ENCODE data around the gene TINCR. TPM values are rescaled to one million over a fixed set of nuclear protein-coding genes. Genes with fewer than 3 reads are reported as not detected.

The TINCR gene
- polyA plus RNA-seq, 1 donor from 2014 or later = 2.0 TPM

DNA sequence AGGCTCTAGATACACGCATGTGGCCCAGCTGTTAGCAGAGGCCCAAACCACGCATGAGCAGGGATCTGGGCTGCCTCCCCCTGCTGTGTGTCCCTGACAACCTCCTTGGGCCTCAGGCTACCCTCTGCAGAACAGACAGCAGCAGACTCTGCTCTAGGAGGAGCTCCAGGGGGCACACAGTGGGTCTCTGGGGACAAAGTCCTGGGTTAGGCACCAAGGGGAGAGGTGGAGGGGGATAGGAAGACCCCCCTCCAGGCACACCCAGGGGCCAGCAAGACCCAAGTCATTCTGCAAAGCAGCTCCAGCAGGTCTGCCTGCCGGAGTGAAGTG, 8.0 kb downstream of the TINCR start:
- Histone ChIP-seq H3K4me3 (ENCODE audit: low read length) (no peak overlapping the region), H3K36me3 (ENCODE audit: insufficient read depth, low read length) (no peaks in the 10 kb centered on the region), H3K4me2 (ENCODE audit: low read length) (no peak overlapping the region), H4K20me1 (ENCODE audit: insufficient read depth) (no peaks in the 10 kb centered on the region), H2AFZ (ENCODE audit: low read depth, low read length) (no peak overlapping the region), H3K79me2 (replicated peaks; ENCODE audit: insufficient read depth, low read length) (no peaks in the 10 kb centered on the region), H3K27me3 (ENCODE audit: insufficient read depth, low read depth, low read length) (no peaks in the 10 kb centered on the region), H3K9me3 (ENCODE audit: low read length) (no peaks in the 10 kb centered on the region), H3K9me2 (ENCODE audit: insufficient read depth, low read length) (no peaks in the 10 kb centered on the region), H3K27ac (ENCODE audit: low read length) (no peak overlapping the region), H3K9ac (ENCODE audit: low read length) (no peak overlapping the region), H3F3A (ENCODE audit: insufficient read depth, low read length, poor library complexity, severe bottlenecking) (no peaks in the 10 kb centered on the region)
- TF ChIP-seq SMC3 (conservative IDR thresholded peaks at IDR 0.05; ENCODE audit: poor library complexity) (no peak), RAD21 (conservative IDR thresholded peaks at IDR 0.05) (no peak), POLR2AphosphoS5 (IDR thresholded peaks at IDR 0.05) (no peak), EP300 (conservative IDR thresholded peaks at IDR 0.05; ENCODE audit: poor library complexity, severe bottlenecking) (no peak), EZH2 (IDR thresholded peaks at IDR 0.05; ENCODE audit: borderline replicate concordance, insufficient read depth, low read length, poor library complexity, severe bottlenecking) (no peak), MXI1 (conservative IDR thresholded peaks at IDR 0.05; ENCODE audit: poor library complexity, severe bottlenecking) (no peak), TAF1 (IDR thresholded peaks at IDR 0.05; ENCODE audit: low read depth) (no peak)
- TF ChIP-seq, protein P1, sequence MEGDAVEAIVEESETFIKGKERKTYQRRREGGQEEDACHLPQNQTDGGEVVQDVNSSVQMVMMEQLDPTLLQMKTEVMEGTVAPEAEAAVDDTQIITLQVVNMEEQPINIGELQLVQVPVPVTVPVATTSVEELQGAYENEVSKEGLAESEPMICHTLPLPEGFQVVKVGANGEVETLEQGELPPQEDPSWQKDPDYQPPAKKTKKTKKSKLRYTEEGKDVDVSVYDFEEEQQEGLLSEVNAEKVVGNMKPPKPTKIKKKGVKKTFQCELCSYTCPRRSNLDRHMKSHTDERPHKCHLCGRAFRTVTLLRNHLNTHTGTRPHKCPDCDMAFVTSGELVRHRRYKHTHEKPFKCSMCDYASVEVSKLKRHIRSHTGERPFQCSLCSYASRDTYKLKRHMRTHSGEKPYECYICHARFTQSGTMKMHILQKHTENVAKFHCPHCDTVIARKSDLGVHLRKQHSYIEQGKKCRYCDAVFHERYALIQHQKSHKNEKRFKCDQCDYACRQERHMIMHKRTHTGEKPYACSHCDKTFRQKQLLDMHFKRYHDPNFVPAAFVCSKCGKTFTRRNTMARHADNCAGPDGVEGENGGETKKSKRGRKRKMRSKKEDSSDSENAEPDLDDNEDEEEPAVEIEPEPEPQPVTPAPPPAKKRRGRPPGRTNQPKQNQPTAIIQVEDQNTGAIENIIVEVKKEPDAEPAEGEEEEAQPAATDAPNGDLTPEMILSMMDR (IDR thresholded peaks at IDR 0.05; ENCODE audit: poor library complexity, severe bottlenecking) = no peak
- TF ChIP-seq, protein P2, sequence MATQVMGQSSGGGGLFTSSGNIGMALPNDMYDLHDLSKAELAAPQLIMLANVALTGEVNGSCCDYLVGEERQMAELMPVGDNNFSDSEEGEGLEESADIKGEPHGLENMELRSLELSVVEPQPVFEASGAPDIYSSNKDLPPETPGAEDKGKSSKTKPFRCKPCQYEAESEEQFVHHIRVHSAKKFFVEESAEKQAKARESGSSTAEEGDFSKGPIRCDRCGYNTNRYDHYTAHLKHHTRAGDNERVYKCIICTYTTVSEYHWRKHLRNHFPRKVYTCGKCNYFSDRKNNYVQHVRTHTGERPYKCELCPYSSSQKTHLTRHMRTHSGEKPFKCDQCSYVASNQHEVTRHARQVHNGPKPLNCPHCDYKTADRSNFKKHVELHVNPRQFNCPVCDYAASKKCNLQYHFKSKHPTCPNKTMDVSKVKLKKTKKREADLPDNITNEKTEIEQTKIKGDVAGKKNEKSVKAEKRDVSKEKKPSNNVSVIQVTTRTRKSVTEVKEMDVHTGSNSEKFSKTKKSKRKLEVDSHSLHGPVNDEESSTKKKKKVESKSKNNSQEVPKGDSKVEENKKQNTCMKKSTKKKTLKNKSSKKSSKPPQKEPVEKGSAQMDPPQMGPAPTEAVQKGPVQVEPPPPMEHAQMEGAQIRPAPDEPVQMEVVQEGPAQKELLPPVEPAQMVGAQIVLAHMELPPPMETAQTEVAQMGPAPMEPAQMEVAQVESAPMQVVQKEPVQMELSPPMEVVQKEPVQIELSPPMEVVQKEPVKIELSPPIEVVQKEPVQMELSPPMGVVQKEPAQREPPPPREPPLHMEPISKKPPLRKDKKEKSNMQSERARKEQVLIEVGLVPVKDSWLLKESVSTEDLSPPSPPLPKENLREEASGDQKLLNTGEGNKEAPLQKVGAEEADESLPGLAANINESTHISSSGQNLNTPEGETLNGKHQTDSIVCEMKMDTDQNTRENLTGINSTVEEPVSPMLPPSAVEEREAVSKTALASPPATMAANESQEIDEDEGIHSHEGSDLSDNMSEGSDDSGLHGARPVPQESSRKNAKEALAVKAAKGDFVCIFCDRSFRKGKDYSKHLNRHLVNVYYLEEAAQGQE (IDR thresholded peaks at IDR 0.05; ENCODE audit: borderline replicate concordance) = no peak

DNA sequence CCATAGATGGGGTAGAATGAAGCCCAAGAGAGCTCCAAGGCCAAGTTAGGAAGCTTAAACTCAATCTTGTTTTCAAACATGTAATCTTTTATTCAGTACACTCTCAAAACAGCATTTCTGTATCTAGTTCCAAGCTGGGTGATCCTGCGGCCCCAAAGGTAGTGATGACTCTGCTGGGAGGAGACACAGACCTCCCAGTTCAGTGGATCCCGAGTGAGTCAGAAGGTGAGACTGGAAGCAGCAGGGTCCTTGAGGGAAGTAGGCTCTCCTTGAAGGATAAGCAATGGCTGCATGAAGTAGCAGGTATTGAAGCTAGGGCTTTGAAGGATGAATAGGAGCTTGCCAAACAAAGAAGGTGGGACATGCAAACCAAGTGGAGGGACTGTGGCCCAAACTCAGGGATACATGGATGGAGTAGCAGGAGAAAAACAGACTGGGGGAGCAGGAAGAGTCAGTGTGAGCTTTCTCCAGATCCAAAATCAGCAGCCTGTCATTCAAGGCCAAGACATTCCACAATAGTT, 9.6 kb downstream of the TINCR start:
- Histone ChIP-seq H3K9me3 (ENCODE audit: low read length) (no peaks in the 10 kb centered on the region), H3K9ac (ENCODE audit: low read length) (no peak overlapping the region)
- no peak for TF ChIP-seq TAF1 (IDR thresholded peaks at IDR 0.05; ENCODE audit: low read depth)
- no peak for TF ChIP-seq MXI1 (conservative IDR thresholded peaks at IDR 0.05; ENCODE audit: poor library complexity, severe bottlenecking)
- TF ChIP-seq EZH2 (IDR thresholded peaks at IDR 0.05; ENCODE audit: borderline replicate concordance, insufficient read depth, low read length, poor library complexity, severe bottlenecking) = no peak
- TF ChIP-seq, protein P1 (IDR thresholded peaks at IDR 0.05; ENCODE audit: poor library complexity, severe bottlenecking) = no peak
- TF ChIP-seq, protein P2 (IDR thresholded peaks at IDR 0.05; ENCODE audit: borderline replicate concordance) = no peak
- no peak for TF ChIP-seq EP300 (conservative IDR thresholded peaks at IDR 0.05; ENCODE audit: poor library complexity, severe bottlenecking)
- no peak for TF ChIP-seq POLR2AphosphoS5 (IDR thresholded peaks at IDR 0.05)
- no peak for TF ChIP-seq RAD21 (conservative IDR thresholded peaks at IDR 0.05)
- TF ChIP-seq SMC3 (conservative IDR thresholded peaks at IDR 0.05; ENCODE audit: poor library complexity) = no peak

More for the DNA sequence above, 9.6 kb downstream of the TINCR start:
- no peaks in the 10 kb centered on the region for H4K20me1 ChIP-seq (ENCODE audit: insufficient read depth)
- no peak overlapping the region for H3K27ac ChIP-seq (ENCODE audit: low read length)
- H3F3A ChIP-seq (ENCODE audit: insufficient read depth, low read length, poor library complexity, severe bottlenecking) = no peaks in the 10 kb centered on the region
- no peaks in the 10 kb centered on the region for H3K36me3 ChIP-seq (ENCODE audit: insufficient read depth, low read length)
- no peaks in the 10 kb centered on the region for H3K9me2 ChIP-seq (ENCODE audit: insufficient read depth, low read length)
- H3K79me2 ChIP-seq (replicated peaks; ENCODE audit: insufficient read depth, low read length) = no peaks in the 10 kb centered on the region
- H3K4me3 ChIP-seq (ENCODE audit: low read length) = no peak overlapping the region
- H3K27me3 ChIP-seq (ENCODE audit: insufficient read depth, low read depth, low read length) = no peaks in the 10 kb centered on the region
- no peak overlapping the region for H3K4me2 ChIP-seq (ENCODE audit: low read length)
- no peak overlapping the region for H2AFZ ChIP-seq (ENCODE audit: low read depth, low read length)

Measured in neural cell (in vitro differentiated cells).